ENCODE results near the gene OGFOD1.

DNA sequence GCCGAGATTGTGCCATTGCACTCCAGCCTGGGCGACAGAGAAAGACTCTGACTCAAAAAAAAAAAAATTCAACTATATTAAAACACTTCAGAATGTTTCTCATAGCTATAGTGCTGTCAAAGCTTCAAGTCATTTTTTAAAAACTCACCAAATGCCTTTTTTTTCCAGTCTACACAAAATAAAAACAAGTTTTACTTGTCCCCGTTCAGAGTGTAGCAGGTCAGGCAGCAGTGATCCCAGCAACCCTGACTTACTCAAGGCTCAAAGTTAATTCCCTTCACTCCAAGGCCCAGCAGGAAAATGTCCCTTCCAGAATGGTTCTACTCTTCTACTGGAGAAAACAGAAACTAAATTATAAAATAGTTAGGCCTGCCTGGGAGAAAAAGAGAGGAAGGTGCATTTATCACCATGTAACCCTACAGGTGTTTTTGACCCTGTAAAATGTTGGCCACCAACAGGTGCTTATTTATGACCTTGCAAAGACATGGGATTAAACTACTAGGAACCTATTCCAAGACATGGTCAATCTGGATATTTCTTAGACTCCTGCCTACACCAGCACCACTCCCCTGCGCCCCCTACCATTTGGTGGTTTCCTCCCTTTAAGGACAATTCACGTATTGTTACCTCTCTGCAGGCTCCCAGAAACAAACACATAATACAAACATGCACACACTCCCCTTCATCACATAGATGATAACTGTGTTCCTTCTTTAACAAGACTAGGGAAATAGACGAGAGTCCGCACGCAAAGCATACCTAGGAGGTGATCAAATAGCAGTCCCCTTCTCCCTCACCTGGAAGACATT lies 31.4 kb upstream of the OGFOD1 start:
- TF ChIP-seq, protein P1, sequence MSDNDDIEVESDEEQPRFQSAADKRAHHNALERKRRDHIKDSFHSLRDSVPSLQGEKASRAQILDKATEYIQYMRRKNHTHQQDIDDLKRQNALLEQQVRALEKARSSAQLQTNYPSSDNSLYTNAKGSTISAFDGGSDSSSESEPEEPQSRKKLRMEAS (IDR thresholded peaks at IDR 0.05), result 0 out of 2 replicates have a peak, but pooled peaks have one; percentile 8
- TF ChIP-seq ZNF274 (IDR thresholded peaks at IDR 0.05; ENCODE audit: low read depth, low read length), result no peak
- TF ChIP-seq, protein P2, sequence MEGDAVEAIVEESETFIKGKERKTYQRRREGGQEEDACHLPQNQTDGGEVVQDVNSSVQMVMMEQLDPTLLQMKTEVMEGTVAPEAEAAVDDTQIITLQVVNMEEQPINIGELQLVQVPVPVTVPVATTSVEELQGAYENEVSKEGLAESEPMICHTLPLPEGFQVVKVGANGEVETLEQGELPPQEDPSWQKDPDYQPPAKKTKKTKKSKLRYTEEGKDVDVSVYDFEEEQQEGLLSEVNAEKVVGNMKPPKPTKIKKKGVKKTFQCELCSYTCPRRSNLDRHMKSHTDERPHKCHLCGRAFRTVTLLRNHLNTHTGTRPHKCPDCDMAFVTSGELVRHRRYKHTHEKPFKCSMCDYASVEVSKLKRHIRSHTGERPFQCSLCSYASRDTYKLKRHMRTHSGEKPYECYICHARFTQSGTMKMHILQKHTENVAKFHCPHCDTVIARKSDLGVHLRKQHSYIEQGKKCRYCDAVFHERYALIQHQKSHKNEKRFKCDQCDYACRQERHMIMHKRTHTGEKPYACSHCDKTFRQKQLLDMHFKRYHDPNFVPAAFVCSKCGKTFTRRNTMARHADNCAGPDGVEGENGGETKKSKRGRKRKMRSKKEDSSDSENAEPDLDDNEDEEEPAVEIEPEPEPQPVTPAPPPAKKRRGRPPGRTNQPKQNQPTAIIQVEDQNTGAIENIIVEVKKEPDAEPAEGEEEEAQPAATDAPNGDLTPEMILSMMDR (IDR thresholded peaks at IDR 0.05 in 2 of 3, conservative IDR thresholded peaks at IDR 0.05 in 1 of 3; ENCODE audit: borderline replicate concordance in 1 of 3, insufficient read depth in 1 of 3, low read depth in 2 of 3, low read length in 2 of 3), result peak in 1 of 3 experiments; percentile 26; a peak in 1 of 6 replicates
- no peak for TF ChIP-seq CBX3 (IDR thresholded peaks at IDR 0.05; ENCODE audit: low read depth)
- TF ChIP-seq POLR2A (IDR thresholded peaks at IDR 0.05; ENCODE audit: borderline replicate concordance, extremely low read depth, insufficient read depth, insufficient read length), result no peak
- TF ChIP-seq, protein P3, sequence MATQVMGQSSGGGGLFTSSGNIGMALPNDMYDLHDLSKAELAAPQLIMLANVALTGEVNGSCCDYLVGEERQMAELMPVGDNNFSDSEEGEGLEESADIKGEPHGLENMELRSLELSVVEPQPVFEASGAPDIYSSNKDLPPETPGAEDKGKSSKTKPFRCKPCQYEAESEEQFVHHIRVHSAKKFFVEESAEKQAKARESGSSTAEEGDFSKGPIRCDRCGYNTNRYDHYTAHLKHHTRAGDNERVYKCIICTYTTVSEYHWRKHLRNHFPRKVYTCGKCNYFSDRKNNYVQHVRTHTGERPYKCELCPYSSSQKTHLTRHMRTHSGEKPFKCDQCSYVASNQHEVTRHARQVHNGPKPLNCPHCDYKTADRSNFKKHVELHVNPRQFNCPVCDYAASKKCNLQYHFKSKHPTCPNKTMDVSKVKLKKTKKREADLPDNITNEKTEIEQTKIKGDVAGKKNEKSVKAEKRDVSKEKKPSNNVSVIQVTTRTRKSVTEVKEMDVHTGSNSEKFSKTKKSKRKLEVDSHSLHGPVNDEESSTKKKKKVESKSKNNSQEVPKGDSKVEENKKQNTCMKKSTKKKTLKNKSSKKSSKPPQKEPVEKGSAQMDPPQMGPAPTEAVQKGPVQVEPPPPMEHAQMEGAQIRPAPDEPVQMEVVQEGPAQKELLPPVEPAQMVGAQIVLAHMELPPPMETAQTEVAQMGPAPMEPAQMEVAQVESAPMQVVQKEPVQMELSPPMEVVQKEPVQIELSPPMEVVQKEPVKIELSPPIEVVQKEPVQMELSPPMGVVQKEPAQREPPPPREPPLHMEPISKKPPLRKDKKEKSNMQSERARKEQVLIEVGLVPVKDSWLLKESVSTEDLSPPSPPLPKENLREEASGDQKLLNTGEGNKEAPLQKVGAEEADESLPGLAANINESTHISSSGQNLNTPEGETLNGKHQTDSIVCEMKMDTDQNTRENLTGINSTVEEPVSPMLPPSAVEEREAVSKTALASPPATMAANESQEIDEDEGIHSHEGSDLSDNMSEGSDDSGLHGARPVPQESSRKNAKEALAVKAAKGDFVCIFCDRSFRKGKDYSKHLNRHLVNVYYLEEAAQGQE (IDR thresholded peaks at IDR 0.05; ENCODE audit: low read depth), result no peak
- no peak for TF ChIP-seq SIN3A (IDR thresholded peaks at IDR 0.05; ENCODE audit: low read depth)
- no peak for TF ChIP-seq YY1 (IDR thresholded peaks at IDR 0.05; ENCODE audit: extremely low read depth, insufficient replicate concordance, low read depth, low read length)
- no peak for TF ChIP-seq SRF (IDR thresholded peaks at IDR 0.05; ENCODE audit: low read depth)

Data from HCT116 (cell line).